ENCODE measurements around the gene GAS2L3. TPM values are rescaled to one million over a fixed set of nuclear protein-coding genes. Genes with fewer than 3 reads are reported as not detected.

The GAS2L3 gene
- 3.3 and 3.6 TPM in 2 replicates for total RNA-seq

GRCh38 chr12:100573292-100574186 lies at the start of gene GAS2L3:
Gene GAS2L3, plus strand, starts transcription at chr12:100573684. Its CDS starts 21,221 bp downstream, at chr12:100594905.

Other genes starting within 250 kb of the GAS2L3 start
- gene SLC17A8, start 216.6 kb upstream of the GAS2L3 start, total RNA-seq: not detected in 2 replicates
- not detected in 2 replicates for gene NR1H4, start 99.8 kb upstream of the GAS2L3 start, total RNA-seq
- 0.54 and 0.56 TPM in 2 replicates for gene ANO4, start 221.1 kb downstream of the GAS2L3 start, total RNA-seq